Measurements from ENCODE around the gene NUDT8. TPM values are rescaled to one million over a fixed set of nuclear protein-coding genes. Genes with fewer than 3 reads are reported as not detected.

NUDT8 gene
- total RNA-seq, 1 donor from 2014 or later: 8.0 TPM

- Mint-ChIP-seq H3K4me1 (ENCODE audit: unreplicated experiment) (peaks cover 11% of the 10 kb centered on the region), H3K4me3 (ENCODE audit: unreplicated experiment) (no peak overlapping the region), H3K27me3 (ENCODE audit: unreplicated experiment) (no peaks in the 10 kb centered on the region), H3K27ac (ENCODE audit: unreplicated experiment) (no peak overlapping the region), H3K9me3 (ENCODE audit: unreplicated experiment) (no peaks in the 10 kb centered on the region), H3K36me3 (ENCODE audit: unreplicated experiment) (peaks cover 11% of the 10 kb centered on the region)
- no peak for TF ChIP-seq CTCF (IDR thresholded peaks at IDR 0.05)
- no peak for DNase-seq (ENCODE audit: extremely low spot score, unreplicated experiment)
Observed at GRCh38 chr11:67615728-67616430, 13.9 kb downstream of the NUDT8 start.

GRCh38 chr11:67614730-67615714, 14.7 kb downstream of the NUDT8 start:
- no peak for DNase-seq (ENCODE audit: extremely low spot score, unreplicated experiment)
- Mint-ChIP-seq H3K27ac (ENCODE audit: unreplicated experiment) (no peak overlapping the region), H3K27me3 (ENCODE audit: unreplicated experiment) (no peaks in the 10 kb centered on the region), H3K4me1 (ENCODE audit: unreplicated experiment) (peaks cover 7% of the 10 kb centered on the region), H3K9me3 (ENCODE audit: unreplicated experiment) (no peaks in the 10 kb centered on the region), H3K4me3 (ENCODE audit: unreplicated experiment) (no peak overlapping the region), H3K36me3 (ENCODE audit: unreplicated experiment) (peaks cover 11% of the 10 kb centered on the region)
- peak; percentile 43 for TF ChIP-seq CTCF (IDR thresholded peaks at IDR 0.05)

GRCh38 chr11:67613960-67614715, 15.6 kb downstream of the NUDT8 start:
- peak; percentile 87 for DNase-seq (ENCODE audit: extremely low spot score, unreplicated experiment)
- peak; percentile 69 for TF ChIP-seq CTCF (IDR thresholded peaks at IDR 0.05)
- no peak overlapping the region for H3K4me3 Mint-ChIP-seq (ENCODE audit: unreplicated experiment)
- H3K36me3 Mint-ChIP-seq (ENCODE audit: unreplicated experiment): peaks cover 11% of the 10 kb centered on the region
- no peaks in the 10 kb centered on the region for H3K27me3 Mint-ChIP-seq (ENCODE audit: unreplicated experiment)
- no peak overlapping the region for H3K27ac Mint-ChIP-seq (ENCODE audit: unreplicated experiment)
- H3K9me3 Mint-ChIP-seq (ENCODE audit: unreplicated experiment): no peaks in the 10 kb centered on the region
- H3K4me1 Mint-ChIP-seq (ENCODE audit: unreplicated experiment): peaks cover 4% of the 10 kb centered on the region

- Mint-ChIP-seq H3K27me3 (ENCODE audit: unreplicated experiment) (no peaks in the 10 kb centered on the region), H3K4me3 (ENCODE audit: unreplicated experiment) (no peak overlapping the region), H3K4me1 (ENCODE audit: unreplicated experiment) (peaks cover 4% of the 10 kb centered on the region), H3K36me3 (ENCODE audit: unreplicated experiment) (peaks cover 11% of the 10 kb centered on the region), H3K9me3 (ENCODE audit: unreplicated experiment) (no peaks in the 10 kb centered on the region), H3K27ac (ENCODE audit: unreplicated experiment) (no peak overlapping the region)
- DNase-seq (ENCODE audit: extremely low spot score, unreplicated experiment): no peak
- TF ChIP-seq CTCF (IDR thresholded peaks at IDR 0.05): no peak
Observed at GRCh38 chr11:67613313-67613959, 16.3 kb downstream of the NUDT8 start.

All from osteocyte (in vitro differentiated cells).